ENCODE measurements around the gene LARGE1. TPM values are rescaled to one million over a fixed set of nuclear protein-coding genes. Genes with fewer than 3 reads are reported as not detected.

Gene LARGE1
- total RNA-seq, 4 donors from 2014 or later, result 11.8 to 33.2 (median 22.6) TPM

DNA sequence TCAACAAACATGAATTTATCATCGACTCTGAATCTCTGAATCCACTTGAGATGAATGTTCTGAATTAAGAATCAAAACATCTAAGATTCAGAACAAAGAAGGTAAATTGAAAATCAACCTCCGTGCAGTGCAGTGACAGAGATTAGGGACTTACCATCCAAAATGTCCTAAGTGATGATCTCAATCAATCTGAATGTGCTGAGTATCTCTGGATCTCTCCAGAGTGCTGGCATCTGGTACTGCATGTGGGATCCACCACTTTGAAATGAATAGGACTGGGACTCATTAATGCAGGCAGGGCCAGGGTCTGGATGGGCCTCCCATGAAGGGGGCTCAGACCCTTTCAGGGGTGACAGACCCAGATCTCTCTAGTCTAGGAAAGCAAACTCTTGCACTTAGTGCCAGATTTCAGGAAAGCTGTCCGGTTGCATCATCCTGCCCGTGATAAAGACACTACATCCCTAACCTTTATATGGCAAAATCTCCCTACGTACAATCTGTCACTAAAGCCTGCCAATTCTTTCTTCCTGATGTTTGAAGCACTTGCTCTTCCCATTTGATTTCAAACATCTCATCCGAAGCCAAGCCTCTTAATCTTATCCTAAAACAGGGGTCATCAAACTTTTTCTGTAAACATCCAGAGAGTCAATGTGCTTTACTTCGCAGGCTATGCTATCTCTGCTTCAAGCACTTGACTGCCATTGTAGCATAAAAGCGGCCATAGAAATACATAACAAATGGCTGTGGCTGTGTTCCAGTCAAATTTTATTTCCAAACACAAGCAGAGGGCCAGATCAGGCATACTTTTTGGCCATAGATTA lies 263.3 kb downstream of the LARGE1 start:
- DNase-seq (ENCODE audit: low spot score in 2 of 2), result no peak
- TF ChIP-seq CTCF (IDR thresholded peaks at IDR 0.05) (no peak), POLR2A (IDR thresholded peaks at IDR 0.05) (no peak)
- WGBS, 2 donors, result 54 to 63% methylated on average over 8 of the region's 8 CpGs
- H3K4me3 ChIP-seq (ENCODE audit: low read depth, poor library complexity, severe bottlenecking), result no peak overlapping the region
- intact Hi-C loops (cut with DNase I; ENCODE audit: low total_unique reads), result no loop called here

GRCh38 chr22:33654173-33654895 lies 265.9 kb downstream of the LARGE1 start:
- WGBS, 2 donors, result 68 to 69% methylated on average over 12 of the region's 12 CpGs

DNA sequence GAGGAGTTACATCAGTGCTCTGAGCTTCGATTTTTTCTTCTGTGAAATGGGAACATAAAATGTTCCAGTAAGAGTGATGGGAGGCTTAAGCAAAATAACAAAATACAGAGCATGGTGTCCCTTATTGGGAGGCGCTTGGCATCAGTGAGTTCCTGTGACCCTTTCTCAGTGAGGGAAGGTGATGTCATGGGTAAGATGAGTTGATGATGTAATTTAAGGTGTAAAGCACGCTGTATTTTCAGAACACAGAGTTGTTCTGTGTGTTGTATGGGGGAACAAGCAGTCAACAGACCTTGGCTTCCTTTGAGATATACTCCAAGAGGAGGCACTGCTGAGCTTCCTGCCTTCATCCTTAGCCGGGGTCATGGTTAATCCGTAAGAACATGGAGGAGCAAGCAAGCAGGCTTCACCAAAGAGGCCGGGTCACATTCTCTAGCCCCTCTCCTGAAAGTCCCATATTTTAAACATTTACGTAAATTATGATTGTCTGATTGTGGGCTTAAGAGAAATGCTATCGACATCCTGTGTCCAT lies 266.7 kb downstream of the LARGE1 start:
- H3K4me3 ChIP-seq (ENCODE audit: low read depth, poor library complexity, severe bottlenecking), result no peak overlapping the region
- intact Hi-C loops (cut with DNase I; ENCODE audit: low total_unique reads), result no loop called here
- no peak for TF ChIP-seq CTCF (IDR thresholded peaks at IDR 0.05)
- TF ChIP-seq POLR2A (IDR thresholded peaks at IDR 0.05), result no peak
- no peak for DNase-seq (ENCODE audit: low spot score in 2 of 2)
- 88 to 93% methylated on average over 8 of the region's 8 CpGs for WGBS, 2 donors

More at GRCh38 chr22:33654173-33654895, 265.9 kb downstream of the LARGE1 start:
- intact Hi-C loops (cut with DNase I; ENCODE audit: low total_unique reads), result no loop called here
- no peak overlapping the region for H3K4me3 ChIP-seq (ENCODE audit: low read depth, poor library complexity, severe bottlenecking)
- no peak for DNase-seq (ENCODE audit: low spot score in 2 of 2)
- TF ChIP-seq CTCF (IDR thresholded peaks at IDR 0.05), result no peak
- no peak for TF ChIP-seq POLR2A (IDR thresholded peaks at IDR 0.05)

GRCh38 chr22:33652615-33653014 lies 267.7 kb downstream of the LARGE1 start:
- TF ChIP-seq CTCF (IDR thresholded peaks at IDR 0.05), result no peak
- TF ChIP-seq POLR2A (IDR thresholded peaks at IDR 0.05), result no peak
- 43 to 70% methylated on average over 5 of the region's 5 CpGs for WGBS, 2 donors
- H3K4me3 ChIP-seq (ENCODE audit: low read depth, poor library complexity, severe bottlenecking), result no peak overlapping the region
- intact Hi-C loops (cut with DNase I; ENCODE audit: low total_unique reads), result no loop called here
- no peak for DNase-seq (ENCODE audit: low spot score in 2 of 2)

- 87 to 93% methylated on average over 20 to 22 of the region's 22 CpGs for WGBS, 2 donors
- intact Hi-C loops (cut with DNase I; ENCODE audit: low total_unique reads), result no loop called here
Observed at GRCh38 chr22:33650244-33650643, 270.0 kb downstream of the LARGE1 start.

More at GRCh38 chr22:33650244-33650643, 270.0 kb downstream of the LARGE1 start:
- no peak for TF ChIP-seq CTCF (IDR thresholded peaks at IDR 0.05)
- TF ChIP-seq POLR2A (IDR thresholded peaks at IDR 0.05), result no peak
- no peak overlapping the region for H3K4me3 ChIP-seq (ENCODE audit: low read depth, poor library complexity, severe bottlenecking)
- DNase-seq (ENCODE audit: low spot score in 2 of 2), result peak in 1 of 2 donors; percentile 85
